Chondrocyte (in vitro differentiated cells): ENCODE data around the gene SULT2A1. TPM values are rescaled to one million over a fixed set of nuclear protein-coding genes. Genes with fewer than 3 reads are reported as not detected.
"Not testable (repeated sequence)": the region's sequence is repeated elsewhere in the genome, so short reads cannot be mapped to it uniquely, and the experiment has no call there.

Experiments
- DNase-seq: peaks from one replicate; pipeline ENCODE4 v3.0.0; 2021; ENCODE audit warnings: mixed read lengths, low spot score
- H3K27ac Mint-ChIP-seq: one replicate; pipeline ENCODE4 v1.8.0; 2021; ENCODE audit warnings: mild to moderate bottlenecking, moderate library complexity, mixed read lengths; ENCODE audit not compliant: unreplicated experiment
- H3K27me3 Mint-ChIP-seq: 2 replicates; pipeline ENCODE4 v1.8.0; 2021; ENCODE audit warnings: low read depth, mixed read lengths
- H3K36me3 Mint-ChIP-seq: 2 replicates; pipeline ENCODE4 v1.8.0; 2021; ENCODE audit warnings: low read depth, mixed read lengths
- H3K4me1 Mint-ChIP-seq: 2 replicates; pipeline ENCODE4 v1.8.0; 2021; ENCODE audit warnings: low read depth, mild to moderate bottlenecking, mixed read lengths
- H3K4me3 Mint-ChIP-seq: one replicate; pipeline ENCODE4 v1.8.0; 2021; ENCODE audit warnings: mild to moderate bottlenecking, moderate library complexity, mixed read lengths; ENCODE audit not compliant: unreplicated experiment
- H3K9me3 Mint-ChIP-seq: 2 replicates; pipeline ENCODE4 v1.8.0; 2021; ENCODE audit warnings: low read depth, mixed read lengths
- long read RNA-seq: library from polyadenylated mRNA; stranded (forward); transcript quantifications from one replicate; pipeline ENCODE4 v2.0.0, GENCODE V29; 2021
- total RNA-seq: library from RNA; stranded (reverse); gene quantifications from 3 replicates; pipeline ENCODE4 v1.2.1, GENCODE V29; 2021
- TF ChIP-seq, protein P1 (sequence below): fragments of 200-600 bp; sonication (generic); IDR thresholded peaks from 2 replicates; pipeline ENCODE4 v1.5.0; 2021; ENCODE audit warnings: antibody characterized with exemption, mild to moderate bottlenecking, moderate library complexity

The SULT2A1 gene, protein sequence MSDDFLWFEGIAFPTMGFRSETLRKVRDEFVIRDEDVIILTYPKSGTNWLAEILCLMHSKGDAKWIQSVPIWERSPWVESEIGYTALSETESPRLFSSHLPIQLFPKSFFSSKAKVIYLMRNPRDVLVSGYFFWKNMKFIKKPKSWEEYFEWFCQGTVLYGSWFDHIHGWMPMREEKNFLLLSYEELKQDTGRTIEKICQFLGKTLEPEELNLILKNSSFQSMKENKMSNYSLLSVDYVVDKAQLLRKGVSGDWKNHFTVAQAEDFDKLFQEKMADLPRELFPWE
- not detected in 3 replicates for total RNA-seq
- long read RNA-seq, result 0 reads

DNA sequence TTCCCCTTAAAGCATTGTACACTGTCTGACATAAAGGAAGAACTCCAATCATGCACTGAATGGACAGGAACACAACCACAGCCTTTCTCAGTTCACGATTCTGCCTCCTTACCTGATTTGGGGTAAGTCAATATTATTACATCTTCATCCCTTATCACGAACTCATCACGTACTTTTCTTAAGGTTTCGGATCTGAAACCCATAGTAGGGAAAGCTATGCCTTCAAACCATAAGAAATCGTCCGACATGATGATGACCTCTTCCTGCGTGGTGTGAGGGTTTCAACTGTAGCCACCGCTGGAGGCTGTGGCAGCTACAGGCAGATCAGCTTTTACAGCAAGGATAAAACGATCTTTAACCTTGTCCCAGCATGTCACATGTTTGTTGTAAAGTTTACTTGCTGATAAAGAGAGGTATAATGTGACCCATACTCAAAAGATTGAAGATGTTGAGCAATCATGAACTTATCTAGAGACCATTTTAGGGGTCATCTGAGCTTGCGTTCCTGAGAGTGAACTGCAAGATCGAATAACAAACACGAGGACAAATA, at the start of gene SULT2A1:
Gene SULT2A1, minus strand, starts transcription at position 306 of the 550 bp plus-strand sequence. Its CDS starts 58 bp downstream, at position 248.
- no peak within 1 kb of the TSS for H3K27ac Mint-ChIP-seq
- no peaks in the 10 kb centered on the region for H3K4me1 Mint-ChIP-seq
- no peaks in the 10 kb centered on the region for H3K9me3 Mint-ChIP-seq
- H3K36me3 Mint-ChIP-seq, result no peaks in the 10 kb centered on the region
- H3K27me3 Mint-ChIP-seq, result peaks cover 32% of the 10 kb centered on the region
- TF ChIP-seq, protein P1, sequence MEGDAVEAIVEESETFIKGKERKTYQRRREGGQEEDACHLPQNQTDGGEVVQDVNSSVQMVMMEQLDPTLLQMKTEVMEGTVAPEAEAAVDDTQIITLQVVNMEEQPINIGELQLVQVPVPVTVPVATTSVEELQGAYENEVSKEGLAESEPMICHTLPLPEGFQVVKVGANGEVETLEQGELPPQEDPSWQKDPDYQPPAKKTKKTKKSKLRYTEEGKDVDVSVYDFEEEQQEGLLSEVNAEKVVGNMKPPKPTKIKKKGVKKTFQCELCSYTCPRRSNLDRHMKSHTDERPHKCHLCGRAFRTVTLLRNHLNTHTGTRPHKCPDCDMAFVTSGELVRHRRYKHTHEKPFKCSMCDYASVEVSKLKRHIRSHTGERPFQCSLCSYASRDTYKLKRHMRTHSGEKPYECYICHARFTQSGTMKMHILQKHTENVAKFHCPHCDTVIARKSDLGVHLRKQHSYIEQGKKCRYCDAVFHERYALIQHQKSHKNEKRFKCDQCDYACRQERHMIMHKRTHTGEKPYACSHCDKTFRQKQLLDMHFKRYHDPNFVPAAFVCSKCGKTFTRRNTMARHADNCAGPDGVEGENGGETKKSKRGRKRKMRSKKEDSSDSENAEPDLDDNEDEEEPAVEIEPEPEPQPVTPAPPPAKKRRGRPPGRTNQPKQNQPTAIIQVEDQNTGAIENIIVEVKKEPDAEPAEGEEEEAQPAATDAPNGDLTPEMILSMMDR, result no peak
- H3K4me3 Mint-ChIP-seq, result no peak within 1 kb of the TSS
- DNase-seq, result no peak

GRCh38 chr19:47928581-47928980, 42.5 kb upstream of the SULT2A1 start:
- H3K4me1 Mint-ChIP-seq, H3K27me3 Mint-ChIP-seq, H3K4me3 Mint-ChIP-seq, H3K9me3 Mint-ChIP-seq, DNase-seq, H3K36me3 Mint-ChIP-seq, H3K27ac Mint-ChIP-seq: not testable (repeated sequence)

DNA sequence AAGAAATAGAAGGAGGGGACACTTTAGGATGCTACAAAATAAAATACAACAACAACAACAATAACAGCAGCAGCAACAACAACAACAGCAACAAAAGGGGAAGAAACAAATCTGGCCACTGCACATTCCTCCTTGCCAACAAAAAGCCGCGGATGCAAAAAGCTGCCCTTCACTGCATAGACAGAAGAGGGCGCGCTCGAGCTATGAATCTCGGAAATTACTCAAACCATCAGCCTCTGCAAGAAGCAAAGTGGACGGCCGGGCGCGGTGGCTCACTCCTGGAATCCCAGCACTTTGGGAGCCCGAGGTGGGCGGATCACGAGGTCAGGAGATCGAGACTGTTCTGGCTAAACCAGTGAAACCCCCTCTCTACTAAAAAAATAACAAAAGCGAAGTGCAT, 34.0 kb upstream of the SULT2A1 start:
- H3K27ac Mint-ChIP-seq, H3K36me3 Mint-ChIP-seq, H3K4me3 Mint-ChIP-seq, H3K9me3 Mint-ChIP-seq, H3K27me3 Mint-ChIP-seq, H3K4me1 Mint-ChIP-seq: not testable (repeated sequence)
- peak; percentile 98 for DNase-seq
- TF ChIP-seq, protein P1, result peak; percentile 65

- H3K27ac Mint-ChIP-seq, H3K4me3 Mint-ChIP-seq, H3K27me3 Mint-ChIP-seq, H3K9me3 Mint-ChIP-seq, H3K36me3 Mint-ChIP-seq, H3K4me1 Mint-ChIP-seq, DNase-seq: not testable (repeated sequence)
Measured at GRCh38 chr19:47910191-47910590, 24.1 kb upstream of the SULT2A1 start.

DNA sequence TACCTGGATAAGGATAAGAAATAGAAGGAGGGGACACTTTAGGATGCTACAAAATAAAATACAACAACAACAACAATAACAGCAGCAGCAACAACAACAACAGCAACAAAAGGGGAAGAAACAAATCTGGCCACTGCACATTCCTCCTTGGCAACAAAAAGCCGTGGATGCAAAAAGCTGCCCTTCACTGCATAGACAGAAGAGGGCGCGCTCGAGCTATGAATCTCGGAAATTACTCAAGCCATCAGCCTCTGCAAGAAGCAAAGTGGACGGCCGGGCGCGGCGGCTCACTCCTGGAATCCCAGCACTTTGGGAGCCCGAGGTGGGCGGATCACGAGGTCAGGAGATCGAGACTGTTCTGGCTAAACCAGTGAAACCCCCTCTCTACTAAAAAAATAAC, 23.2 kb upstream of the SULT2A1 start:
- TF ChIP-seq, protein P1, result peak; percentile 67
- DNase-seq, H3K9me3 Mint-ChIP-seq, H3K4me1 Mint-ChIP-seq, H3K36me3 Mint-ChIP-seq, H3K4me3 Mint-ChIP-seq, H3K27ac Mint-ChIP-seq, H3K27me3 Mint-ChIP-seq: not testable (repeated sequence)

GRCh38 chr19:47901370-47901769, 15.3 kb upstream of the SULT2A1 start:
- Mint-ChIP-seq H3K9me3 (peaks cover 2% of the 10 kb centered on the region), H3K27ac (no peak overlapping the region), H3K4me3 (no peak overlapping the region), H3K27me3 (peaks cover 14% of the 10 kb centered on the region), H3K4me1 (no peaks in the 10 kb centered on the region), H3K36me3 (no peaks in the 10 kb centered on the region)
- TF ChIP-seq, protein P1, result no peak
- DNase-seq, result no peak
